HepG2 (cell line): ENCODE data around the gene IL1RAPL1. TPM values are rescaled to one million over a fixed set of nuclear protein-coding genes. Genes with fewer than 3 reads are reported as not detected.

Experiments
- BCL3 ChIP-seq: sonication (generic); formaldehyde crosslinking; IDR thresholded peaks from 2 replicates; pipeline ENCODE4 v1.5.1; 2020; ENCODE audit warnings: mild to moderate bottlenecking, missing genetic modification reagents, moderate library complexity
- NAIF1 ChIP-seq: sonication (generic); formaldehyde crosslinking; IDR thresholded peaks from 2 replicates; pipeline ENCODE4 v1.5.0; 2020; ENCODE audit warnings: mild to moderate bottlenecking, missing genetic modification reagents, borderline replicate concordance
- ZFP36L2 ChIP-seq: sonication (generic); formaldehyde crosslinking; IDR thresholded peaks from 2 replicates; pipeline ENCODE4 v1.4.0; 2020; ENCODE audit warnings: missing genetic modification reagents
- ZNF407 ChIP-seq: sonication (generic); formaldehyde crosslinking; IDR thresholded peaks from one replicate; pipeline ENCODE4 v1.5.1; 2020; ENCODE audit warnings: mild to moderate bottlenecking, missing genetic modification reagents; ENCODE audit errors: not compliant biosample characterization
- ZNF484 ChIP-seq: sonication (generic); formaldehyde crosslinking; IDR thresholded peaks from 2 replicates; pipeline ENCODE4 v1.5.1; 2020; ENCODE audit warnings: mild to moderate bottlenecking, low read depth, missing genetic modification reagents, borderline replicate concordance
- ZNF557 ChIP-seq: sonication (generic); formaldehyde crosslinking; IDR thresholded peaks from 2 replicates; pipeline ENCODE4 v1.4.0; 2020; ENCODE audit warnings: missing genetic modification reagents
- ZNF652 ChIP-seq: IDR thresholded peaks from 2 replicates; pipeline ENCODE4 v1.6.1; 2016; ENCODE audit warnings: low read depth, borderline replicate concordance
- polyA plus RNA-seq, 8 experiments: library from polyadenylated mRNA; depleted of rRNA in 3 of 8; stranded (reverse) in 7 of 8; unstranded in 1 of 8; fragments of >200 nt; fragmentation: Illumina TruSeq in 4 of 8; extraction: Trizol in 4 of 8; gene quantifications; 2 replicates each; pipeline versions ENCODE4 v1.2.1 to v1.2.3, GENCODE V29; 2011 to 2016; ENCODE audit warnings: low read depth in 4 of 8, missing spikeins in 1 of 8, mixed read lengths in 1 of 8; ENCODE audit not compliant: insufficient read depth in 1 of 8
- total RNA-seq, 5 experiments: library from RNA; depleted of rRNA; stranded (reverse); fragments of >200 nt; fragmentation: Illumina TruSeq; extraction: Trizol; gene quantifications; 2 replicates each; pipeline ENCODE4 v1.2.3, GENCODE V29; 2016; ENCODE audit warnings: low read depth in 1 of 5
- TF ChIP-seq, protein P1 (sequence below): sonication (generic); formaldehyde crosslinking; IDR thresholded peaks from 2 replicates; pipeline ENCODE4 v1.8.0; 2022; ENCODE audit warnings: mild to moderate bottlenecking, missing genetic modification reagents, moderate library complexity

IL1RAPL1 gene
- total and polyA plus RNA-seq, 2 of the 13 experiments (the other 11 are each of a cell fraction or from before 2014, with no cell fraction given) = 0.04 TPM; not detected in 1

- TF ChIP-seq, protein P1, sequence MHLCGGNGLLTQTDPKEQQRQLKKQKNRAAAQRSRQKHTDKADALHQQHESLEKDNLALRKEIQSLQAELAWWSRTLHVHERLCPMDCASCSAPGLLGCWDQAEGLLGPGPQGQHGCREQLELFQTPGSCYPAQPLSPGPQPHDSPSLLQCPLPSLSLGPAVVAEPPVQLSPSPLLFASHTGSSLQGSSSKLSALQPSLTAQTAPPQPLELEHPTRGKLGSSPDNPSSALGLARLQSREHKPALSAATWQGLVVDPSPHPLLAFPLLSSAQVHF = no peak
- no peak for TF ChIP-seq NAIF1
- TF ChIP-seq ZNF407 (CRISPR knock-in tag) = no peak
- TF ChIP-seq ZNF652 = no peak
- TF ChIP-seq ZNF484 (CRISPR knock-in tag) = no peak
- TF ChIP-seq ZNF557 (CRISPR knock-in tag) = no peak
- TF ChIP-seq ZFP36L2 (CRISPR knock-in tag) = no peak
- no peak for TF ChIP-seq BCL3 (CRISPR knock-in tag)
- TF ChIP-seq, all 625 proteins: peak for 0
Observed at GRCh38 chrX:29869837-29870236, 1282.6 kb downstream of the IL1RAPL1 start (continued).
